HEK293 (cell line): Measurements from ENCODE around the gene EDEM1.

ENCODE experiments used
- CTCF ChIA-PET: fragments of 350-600 bp; formaldehyde crosslinking; extraction: SDS; loops from one replicate; lab custom pipeline; 2021; ENCODE audit warnings: antibody characterized with exemption; lab: Yijun Ruan, JAX
- POLR2A ChIA-PET: fragments of 300-600 bp; formaldehyde crosslinking; extraction: SDS; loops from one replicate; lab custom pipeline; 2020; ENCODE audit warnings: antibody characterized with exemption, inconsistent platforms; lab: Yijun Ruan, JAX
- H3K27ac ChIP-seq: fragments of 200-500 bp; sonication (Bioruptor generic); 2 replicates; pipeline ENCODE4 v1.5.1; 2014; ENCODE audit warnings: low read depth, low read length, control low read depth, inconsistent platforms; ENCODE audit errors: extremely low read depth
- H3K36me3 ChIP-seq, 2 experiments: fragments of 200-500 bp in 1 of 2; sonication (Bioruptor generic) in 1 of 2; 1 replicate in 1 of 2; 2 replicates in 1 of 2; pipeline ENCODE4 v1.5.1; 2014 to 2017; ENCODE audit warnings: inconsistent platforms in 2 of 2, low read length in 2 of 2; ENCODE audit not compliant: control insufficient read depth in 2 of 2, insufficient read depth in 1 of 2
- H3K4me1 ChIP-seq: fragments of 200-500 bp; sonication (Bioruptor generic); 2 replicates; pipeline ENCODE4 v1.5.1; 2014; ENCODE audit warnings: mild to moderate bottlenecking, low read length, inconsistent platforms; ENCODE audit not compliant: control insufficient read depth, insufficient read depth
- H3K4me3 ChIP-seq: 2 replicates; pipeline ENCODE4 v1.5.1; 2011; ENCODE audit warnings: low read depth, mild to moderate bottlenecking, control low read depth, low read length, moderate library complexity
- H3K9me3 ChIP-seq: fragments of 200-500 bp; sonication (Bioruptor generic); 2 replicates; pipeline ENCODE4 v1.5.1; 2014; ENCODE audit warnings: low read depth, low read length, inconsistent platforms; ENCODE audit not compliant: control insufficient read depth, insufficient read depth
- GLI2 ChIP-seq: fragments of 450-650 bp; formaldehyde crosslinking; IDR thresholded peaks from 2 replicates; pipeline ENCODE4; 2017; ENCODE audit warnings: missing biosample characterization, missing genetic modification characterization, low read depth, borderline replicate concordance
- MEIS1 ChIP-seq: sonication (generic); formaldehyde crosslinking; IDR thresholded peaks from 2 replicates; pipeline ENCODE4 v1.8.1; 2022; ENCODE audit warnings: missing genetic modification reagents, mild to moderate bottlenecking, borderline replicate concordance
- PRDM2 ChIP-seq: fragments of 450-650 bp; formaldehyde crosslinking; IDR thresholded peaks from 2 replicates; pipeline ENCODE4 v1.5.1; 2016; ENCODE audit warnings: missing biosample characterization, missing genetic modification characterization, borderline replicate concordance
- TSHZ1 ChIP-seq: fragments of 450-650 bp; formaldehyde crosslinking; IDR thresholded peaks from 2 replicates; pipeline ENCODE4 v1.5.1; 2016; ENCODE audit warnings: missing biosample characterization, missing genetic modification characterization, borderline replicate concordance
- ZFP3 ChIP-seq: fragments of 450-650 bp; formaldehyde crosslinking; IDR thresholded peaks from 2 replicates; pipeline ENCODE4 v1.5.1; 2016; ENCODE audit warnings: low read depth, missing biosample characterization, missing genetic modification characterization
- ZNF184 ChIP-seq: fragments of 450-650 bp; IDR thresholded peaks from 2 replicates; pipeline ENCODE4 v1.5.1; 2018; ENCODE audit warnings: missing biosample characterization, mild to moderate bottlenecking, missing genetic modification characterization
- ZNF416 ChIP-seq: fragments of 450-650 bp; formaldehyde crosslinking; IDR thresholded peaks from 2 replicates; pipeline ENCODE4 v1.5.1; 2016; ENCODE audit warnings: missing biosample characterization, missing genetic modification characterization
- ZNF777 ChIP-seq: fragments of 450-650 bp; formaldehyde crosslinking; IDR thresholded peaks from 2 replicates; pipeline ENCODE4 v1.5.1; 2017; ENCODE audit warnings: missing biosample characterization, missing genetic modification characterization, borderline replicate concordance
- TF ChIP-seq, protein P1 (sequence below): fragments of 450-650 bp; formaldehyde crosslinking; conservative IDR thresholded peaks from 2 replicates; pipeline ENCODE4 v1.5.1; 2016; ENCODE audit warnings: low read depth, missing biosample characterization, missing genetic modification characterization
- TF ChIP-seq, protein P2 (sequence below): fragments of 450-650 bp; formaldehyde crosslinking; conservative IDR thresholded peaks from 2 replicates; pipeline ENCODE4 v1.5.1; 2016; ENCODE audit warnings: low read depth, missing biosample characterization, missing genetic modification characterization

Gene EDEM1

GRCh38 chr3:5149306-5149880 is 38.1 kb upstream of the EDEM1 start:
- POLR2A ChIA-PET, result no interaction called here
- H3K27ac ChIP-seq, result no peak overlapping the region
- TF ChIP-seq ZFP3 (tag by site-specific recombination) (no peak), MEIS1 (CRISPR knock-in tag) (no peak)
- CTCF ChIA-PET, result interaction anchor here (0.6 kb wide), 1 partner anchor 30 kb away, joined by 4 read pairs; no protein-coding TSS in a partner anchor
- no peak overlapping the region for H3K4me3 ChIP-seq
- H3K4me1 ChIP-seq, result no peaks in the 10 kb centered on the region
- H3K9me3 ChIP-seq, result no peaks in the 10 kb centered on the region
- H3K36me3 ChIP-seq, result no peaks in the 10 kb centered on the region

DNA sequence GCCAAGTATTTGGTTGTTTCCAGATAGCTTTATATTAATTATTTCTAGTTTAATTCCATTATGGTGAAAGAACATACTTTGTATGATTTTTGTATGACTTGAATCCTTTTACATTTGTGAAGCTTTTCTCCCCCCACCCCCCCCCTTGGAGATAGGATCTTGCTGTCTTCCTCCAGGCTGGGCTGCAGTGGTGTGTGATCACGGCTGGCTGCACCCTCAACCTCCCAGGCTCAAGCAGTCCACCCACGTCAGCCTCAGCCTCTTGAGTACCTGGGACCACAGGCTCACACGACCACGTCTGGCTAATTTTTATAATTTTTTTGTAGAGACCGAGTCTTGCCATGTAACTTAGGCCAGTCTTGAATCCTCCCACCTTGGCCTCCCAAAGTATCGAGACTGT is 35.9 kb upstream of the EDEM1 start:
- no peaks in the 10 kb centered on the region for H3K9me3 ChIP-seq
- ChIA-PET POLR2A (no interaction called here), CTCF (interaction anchor here (0.6 to 1.0 kb wide), 4 partner anchors 9 to 442 kb away, joined by 3 read pairs; no protein-coding TSS in a partner anchor)
- no peak overlapping the region for H3K4me3 ChIP-seq
- no peak for TF ChIP-seq PRDM2 (tag by site-specific recombination)
- TF ChIP-seq GLI2 (tag by site-specific recombination), result no peak
- TF ChIP-seq ZNF777 (tag by site-specific recombination), result no peak
- no peak for TF ChIP-seq TSHZ1 (tag by site-specific recombination)
- H3K36me3 ChIP-seq, result no peaks in the 10 kb centered on the region
- H3K27ac ChIP-seq, result no peak overlapping the region
- H3K4me1 ChIP-seq, result no peaks in the 10 kb centered on the region

DNA sequence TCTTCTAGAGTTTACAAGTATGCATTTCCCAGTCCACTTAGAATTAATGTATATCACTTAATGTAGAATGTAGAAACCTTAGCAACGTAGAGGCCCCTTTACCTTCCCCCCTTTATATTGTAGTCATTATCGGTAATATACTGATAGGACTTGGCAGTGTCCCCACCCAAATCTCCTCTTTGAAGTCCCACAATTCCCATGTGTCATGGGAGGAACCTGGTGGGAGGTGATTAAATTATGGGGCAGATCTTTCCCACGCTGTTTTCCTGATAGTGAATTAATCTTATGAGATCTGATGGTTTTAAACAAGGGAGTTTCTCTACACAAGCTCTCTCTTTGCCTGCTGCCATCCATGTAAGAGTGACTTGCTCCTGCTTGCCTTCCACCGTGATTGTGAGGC is 34.4 kb upstream of the EDEM1 start:
- CTCF ChIA-PET, result interaction anchor here (0.7 kb wide), 1 partner anchor 1311 kb away, joined by 5 read pairs; no protein-coding TSS in a partner anchor
- POLR2A ChIA-PET, result no interaction called here
- H3K4me1 ChIP-seq, result no peaks in the 10 kb centered on the region
- H3K9me3 ChIP-seq, result no peaks in the 10 kb centered on the region
- H3K4me3 ChIP-seq, result no peak overlapping the region
- H3K27ac ChIP-seq, result no peak overlapping the region
- H3K36me3 ChIP-seq, result no peaks in the 10 kb centered on the region
- TF ChIP-seq ZNF184 (tag by site-specific recombination) (no peak), ZNF416 (no peak)
- TF ChIP-seq, protein P1, sequence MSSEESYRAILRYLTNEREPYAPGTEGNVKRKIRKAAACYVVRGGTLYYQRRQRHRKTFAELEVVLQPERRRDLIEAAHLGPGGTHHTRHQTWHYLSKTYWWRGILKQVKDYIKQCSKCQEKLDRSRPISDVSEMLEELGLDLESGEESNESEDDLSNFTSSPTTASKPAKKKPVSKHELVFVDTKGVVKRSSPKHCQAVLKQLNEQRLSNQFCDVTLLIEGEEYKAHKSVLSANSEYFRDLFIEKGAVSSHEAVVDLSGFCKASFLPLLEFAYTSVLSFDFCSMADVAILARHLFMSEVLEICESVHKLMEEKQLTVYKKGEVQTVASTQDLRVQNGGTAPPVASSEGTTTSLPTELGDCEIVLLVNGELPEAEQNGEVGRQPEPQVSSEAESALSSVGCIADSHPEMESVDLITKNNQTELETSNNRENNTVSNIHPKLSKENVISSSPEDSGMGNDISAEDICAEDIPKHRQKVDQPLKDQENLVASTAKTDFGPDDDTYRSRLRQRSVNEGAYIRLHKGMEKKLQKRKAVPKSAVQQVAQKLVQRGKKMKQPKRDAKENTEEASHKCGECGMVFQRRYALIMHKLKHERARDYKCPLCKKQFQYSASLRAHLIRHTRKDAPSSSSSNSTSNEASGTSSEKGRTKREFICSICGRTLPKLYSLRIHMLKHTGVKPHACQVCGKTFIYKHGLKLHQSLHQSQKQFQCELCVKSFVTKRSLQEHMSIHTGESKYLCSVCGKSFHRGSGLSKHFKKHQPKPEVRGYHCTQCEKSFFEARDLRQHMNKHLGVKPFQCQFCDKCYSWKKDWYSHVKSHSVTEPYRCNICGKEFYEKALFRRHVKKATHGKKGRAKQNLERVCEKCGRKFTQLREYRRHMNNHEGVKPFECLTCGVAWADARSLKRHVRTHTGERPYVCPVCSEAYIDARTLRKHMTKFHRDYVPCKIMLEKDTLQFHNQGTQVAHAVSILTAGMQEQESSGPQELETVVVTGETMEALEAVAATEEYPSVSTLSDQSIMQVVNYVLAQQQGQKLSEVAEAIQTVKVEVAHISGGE (tag by site-specific recombination), result no peak
- TF ChIP-seq, protein P2, sequence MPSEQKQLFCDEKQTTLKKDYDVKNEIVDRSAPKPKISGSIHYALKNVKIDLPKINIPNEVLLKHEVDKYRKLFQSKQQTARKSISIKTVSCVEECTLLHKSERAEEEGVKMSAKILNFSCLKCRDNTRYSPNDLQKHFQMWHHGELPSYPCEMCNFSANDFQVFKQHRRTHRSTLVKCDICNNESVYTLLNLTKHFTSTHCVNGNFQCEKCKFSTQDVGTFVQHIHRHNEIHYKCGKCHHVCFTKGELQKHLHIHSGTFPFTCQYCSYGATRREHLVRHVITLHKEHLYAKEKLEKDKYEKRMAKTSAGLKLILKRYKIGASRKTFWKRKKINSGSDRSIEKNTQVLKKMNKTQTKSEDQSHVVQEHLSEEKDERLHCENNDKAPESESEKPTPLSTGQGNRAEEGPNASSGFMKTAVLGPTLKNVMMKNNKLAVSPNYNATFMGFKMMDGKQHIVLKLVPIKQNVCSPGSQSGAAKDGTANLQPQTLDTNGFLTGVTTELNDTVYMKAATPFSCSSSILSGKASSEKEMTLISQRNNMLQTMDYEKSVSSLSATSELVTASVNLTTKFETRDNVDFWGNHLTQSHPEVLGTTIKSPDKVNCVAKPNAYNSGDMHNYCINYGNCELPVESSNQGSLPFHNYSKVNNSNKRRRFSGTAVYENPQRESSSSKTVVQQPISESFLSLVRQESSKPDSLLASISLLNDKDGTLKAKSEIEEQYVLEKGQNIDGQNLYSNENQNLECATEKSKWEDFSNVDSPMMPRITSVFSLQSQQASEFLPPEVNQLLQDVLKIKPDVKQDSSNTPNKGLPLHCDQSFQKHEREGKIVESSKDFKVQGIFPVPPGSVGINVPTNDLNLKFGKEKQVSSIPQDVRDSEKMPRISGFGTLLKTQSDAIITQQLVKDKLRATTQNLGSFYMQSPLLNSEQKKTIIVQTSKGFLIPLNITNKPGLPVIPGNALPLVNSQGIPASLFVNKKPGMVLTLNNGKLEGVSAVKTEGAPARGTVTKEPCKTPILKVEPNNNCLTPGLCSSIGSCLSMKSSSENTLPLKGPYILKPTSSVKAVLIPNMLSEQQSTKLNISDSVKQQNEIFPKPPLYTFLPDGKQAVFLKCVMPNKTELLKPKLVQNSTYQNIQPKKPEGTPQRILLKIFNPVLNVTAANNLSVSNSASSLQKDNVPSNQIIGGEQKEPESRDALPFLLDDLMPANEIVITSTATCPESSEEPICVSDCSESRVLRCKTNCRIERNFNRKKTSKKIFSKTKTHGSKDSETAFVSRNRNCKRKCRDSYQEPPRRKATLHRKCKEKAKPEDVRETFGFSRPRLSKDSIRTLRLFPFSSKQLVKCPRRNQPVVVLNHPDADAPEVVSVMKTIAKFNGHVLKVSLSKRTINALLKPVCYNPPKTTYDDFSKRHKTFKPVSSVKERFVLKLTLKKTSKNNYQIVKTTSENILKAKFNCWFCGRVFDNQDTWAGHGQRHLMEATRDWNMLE (tag by site-specific recombination), result no peak
